B cell (primary cell): ENCODE results near the gene SCNM1. TPM values are rescaled to one million over a fixed set of nuclear protein-coding genes. Genes with fewer than 3 reads are reported as not detected.

ENCODE experiments used
- ATAC-seq: fragments of 200-7000 bp; cut with Tn5 transposase; one replicate; pipeline ENCODE4 v1.10.0; 2021; ENCODE audit warnings: low read depth, mild to moderate bottlenecking, moderate number of reproducible peaks, moderate library complexity
- CTCF ChIA-PET: fragments of 350-600 bp; sonication (Branson Sonifier 250); formaldehyde crosslinking; loops from one replicate; lab custom pipeline; 2021; ENCODE audit warnings: antibody characterized with exemption, inconsistent platforms; lab: Charles Lee
- POLR2A ChIA-PET: fragments of 350-600 bp; sonication (Branson Sonifier 250); formaldehyde crosslinking; loops from one replicate; lab custom pipeline; 2021; ENCODE audit warnings: antibody characterized with exemption; lab: Charles Lee
- DNase-seq: peaks from one replicate; pipeline ENCODE4 v3.0.0; 2013
- H2AFZ ChIP-seq: 2 replicates; pipeline ENCODE4 v1.6.1; 2012; ENCODE audit warnings: mild to moderate bottlenecking, low read depth, low read length; ENCODE audit not compliant: insufficient read depth, poor library complexity, severe bottlenecking
- H3K27ac ChIP-seq, 2 donors: 1 replicate in 1 of 2; 2 replicates in 1 of 2; pipeline ENCODE4 v1.5.1; 2012 to 2013; ENCODE audit warnings: low read length in 2 of 2, mild to moderate bottlenecking in 2 of 2, moderate library complexity in 1 of 2
- H3K27me3 ChIP-seq, 4 experiments: fragments of 200-600 bp in 1 of 4; sonication (generic) in 1 of 4; replicated peaks in 1 of 4; 1 replicate in 2 of 4; 2 replicates in 2 of 4; pipeline versions ENCODE4 v1.6.1 to v1.7.0; 2013 to 2016; ENCODE audit warnings: low read length in 3 of 4, mild to moderate bottlenecking in 2 of 4, mixed read lengths in 1 of 4, moderate library complexity in 1 of 4; ENCODE audit not compliant: insufficient read depth in 4 of 4, control insufficient read depth in 3 of 4; ENCODE audit errors: control extremely low read depth in 1 of 4
- H3K36me3 ChIP-seq, 2 experiments: replicated peaks in 1 of 2; 1 replicate in 1 of 2; 2 replicates in 1 of 2; pipeline versions ENCODE4 v1.6.1 to v1.7.1; 2013; ENCODE audit warnings: low read length in 1 of 2; ENCODE audit not compliant: insufficient read depth in 2 of 2, control insufficient read depth in 1 of 2; ENCODE audit errors: control extremely low read depth in 1 of 2, extremely low read depth in 1 of 2
- H3K4me1 ChIP-seq, 2 donors: fragments of 200-600 bp in 1 of 2; sonication (generic) in 1 of 2; 1 replicate in 1 of 2; 2 replicates in 1 of 2; pipeline versions ENCODE4 v1.5.1 to v1.6.1; 2013 to 2017; ENCODE audit warnings: low read length in 2 of 2; ENCODE audit not compliant: control insufficient read depth in 2 of 2, insufficient read depth in 2 of 2
- H3K4me2 ChIP-seq: replicated peaks from 2 replicates; pipeline ENCODE3; 2012; ENCODE audit warnings: mild to moderate bottlenecking, low read depth, low read length; ENCODE audit not compliant: poor library complexity, severe bottlenecking
- H3K4me3 ChIP-seq, 5 experiments: fragments of 200-600 bp in 1 of 5; sonication (generic) in 1 of 5; 1 replicate in 3 of 5; 2 replicates in 2 of 5; pipeline versions ENCODE4 v1.5.1 to v1.7.0; 2011 to 2016; ENCODE audit warnings: low read length in 4 of 5, mild to moderate bottlenecking in 4 of 5, low read depth in 2 of 5, control low read depth in 1 of 5, moderate library complexity in 1 of 5; ENCODE audit not compliant: insufficient read depth in 1 of 5; ENCODE audit errors: control extremely low read depth in 1 of 5, extremely low read depth in 1 of 5
- H3K79me2 ChIP-seq: fragments of 200-600 bp; sonication (generic); one replicate; pipeline ENCODE4 v1.6.0; 2016; ENCODE audit warnings: low read length; ENCODE audit not compliant: control insufficient read depth, insufficient read depth
- H3K9ac ChIP-seq: fragments of 200-600 bp; sonication (generic); 2 replicates; pipeline ENCODE4 v1.6.1; 2017; ENCODE audit warnings: mild to moderate bottlenecking, low read length, moderate library complexity
- H3K9me3 ChIP-seq, 3 donors: one replicate each; pipeline versions ENCODE4 v1.6.1 to v1.7.1; 2013; ENCODE audit warnings: low read length in 2 of 3; ENCODE audit not compliant: control insufficient read depth in 2 of 3, insufficient read depth in 1 of 3; ENCODE audit errors: control extremely low read depth in 1 of 3
- H4K20me1 ChIP-seq: 2 replicates; pipeline ENCODE4 v1.6.0; 2012; ENCODE audit warnings: mild to moderate bottlenecking, low read length; ENCODE audit not compliant: insufficient read depth, control insufficient read depth, poor library complexity, severe bottlenecking
- H3K27ac Mint-ChIP-seq: one replicate; pipeline ENCODE4 v1.8.0; 2021; ENCODE audit warnings: mixed read lengths
- H3K27me3 Mint-ChIP-seq: one replicate; pipeline ENCODE4 v1.8.0; 2021; ENCODE audit warnings: mixed read lengths
- H3K4me1 Mint-ChIP-seq: one replicate; pipeline ENCODE4 v1.8.0; 2021; ENCODE audit warnings: mixed read lengths
- H3K4me3 Mint-ChIP-seq: one replicate; pipeline ENCODE4 v1.8.0; 2021; ENCODE audit warnings: mixed read lengths
- H3K9me3 Mint-ChIP-seq: one replicate; pipeline ENCODE4 v1.8.0; 2022; ENCODE audit warnings: mixed read lengths; ENCODE audit not compliant: insufficient read depth
- CTCF ChIP-seq: fragments of 200-600 bp; IDR thresholded peaks from one replicate; pipeline ENCODE4 v1.8.0; 2022; ENCODE audit warnings: antibody characterized with exemption, mild to moderate bottlenecking
- EZH2 ChIP-seq: IDR thresholded peaks from 2 replicates; pipeline ENCODE4 v1.6.1; 2012; ENCODE audit warnings: borderline replicate concordance, low read depth, mild to moderate bottlenecking, moderate library complexity, low read length; ENCODE audit not compliant: insufficient read depth, poor library complexity, severe bottlenecking
- WGBS: methylation state at CpG from one replicate; pipeline ENCODE4 v1.1.5; 2013; ENCODE audit warnings: missing lambda C conversion rate; ENCODE audit not compliant: insufficient coverage; 5-methylcytosine and 5-hydroxymethylcytosine counted together
- intact Hi-C: fragments of 100-400 bp; cut with micrococcal nuclease; formaldehyde crosslinking; loops from one replicate; pipeline ENCODE4 v1.10.0; 2022
- polyA plus RNA-seq: library from polyadenylated mRNA; depleted of rRNA; stranded (reverse); fragments of >200 nt; gene quantifications from 2 replicates; pipeline ENCODE4 v1.2.3, GENCODE V29; 2012
- total RNA-seq, 2 donors: library from RNA; stranded (reverse); fragments of 120-200 nt in 1 of 2; gene quantifications; 1 replicate in 1 of 2; 2 replicates in 1 of 2; pipeline versions ENCODE4 v1.2.3 to v1.2.4, GENCODE V29; 2013 to 2022

Gene SCNM1
- total and polyA plus RNA-seq, 2 donors (not counting 1 experiment from before 2014, with no cell fraction given), result 46.5 to 53.6 TPM

DNA sequence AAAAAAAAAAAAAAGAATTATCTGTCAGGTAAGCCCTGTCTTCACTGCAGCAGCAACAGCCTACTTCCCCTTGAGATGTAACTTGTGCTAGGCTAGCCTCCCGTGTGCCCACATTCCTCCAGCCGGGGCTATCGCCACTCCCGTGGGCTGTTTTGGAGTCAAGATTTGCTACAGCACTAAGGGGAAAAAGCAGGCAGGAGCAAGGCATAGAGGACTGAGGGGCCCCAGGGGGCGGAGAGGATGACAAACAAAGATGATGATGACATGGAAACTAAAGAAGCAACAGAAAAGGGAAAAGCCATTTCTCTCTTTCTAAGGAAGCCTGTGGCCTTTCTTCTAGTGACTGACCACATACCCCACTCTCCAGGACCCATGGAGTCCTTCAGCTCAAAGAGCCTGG, 7.6 kb upstream of the SCNM1 start:
- ChIA-PET POLR2A (interaction anchor here (0.6 kb wide), 1 partner anchor 33 kb away, joined by 4 read pairs; no protein-coding TSS in a partner anchor), CTCF (interaction anchor here (0.7 to 9.6 kb wide), 8 partner anchors 9 to 286 kb away, joined by 3 to 227 read pairs (median 10); partner anchors contain the start of genes GABPB2 and TMOD4)
- ATAC-seq (no peak), DNase-seq (no peak)
- H3K9ac ChIP-seq, result peak overlapping the region; percentile 11
- Mint-ChIP-seq H3K4me3 (peak overlapping the region; percentile 99), H3K9me3 (no peaks in the 10 kb centered on the region), H3K27me3 (no peaks in the 10 kb centered on the region), H3K4me1 (peaks cover 47% of the 10 kb centered on the region), H3K27ac (peak overlapping the region; percentile 97)
- no peak overlapping the region for H2AFZ ChIP-seq
- H3K4me1 ChIP-seq, result peaks cover 30 to 38% of the 10 kb centered on the region in 2 donors
- 38% methylated on average over 4 of the region's 5 CpGs for WGBS
- H3K27ac ChIP-seq, result peak overlapping the region; percentile 7 to 79
- peaks cover 1 to 26% of the 10 kb centered on the region in 2 experiments for H3K36me3 ChIP-seq
- peaks cover 42% of the 10 kb centered on the region for H3K79me2 ChIP-seq
- peaks cover 10% of the 10 kb centered on the region for H4K20me1 ChIP-seq
- H3K4me2 ChIP-seq, result peak overlapping the region; percentile 86
- TF ChIP-seq CTCF (no peak), EZH2 (no peak)
- peak overlapping the region in 4 of 5 experiments; percentile 8 to 98 (median 22) for H3K4me3 ChIP-seq
- no peaks in the 10 kb centered on the region for H3K27me3 ChIP-seq
- no peaks in the 10 kb centered on the region for H3K9me3 ChIP-seq
- intact Hi-C loops, result no loop called here

GRCh38 chr1:151158751-151159251, 7.1 kb upstream of the SCNM1 start:
- Histone ChIP-seq H3K79me2 (peaks cover 42% of the 10 kb centered on the region), H3K27me3 (no peaks in the 10 kb centered on the region), H3K9me3 (no peaks in the 10 kb centered on the region), H2AFZ (no peak overlapping the region), H3K9ac (peak overlapping the region; percentile 4), H3K4me1 (peaks cover 30 to 38% of the 10 kb centered on the region in 2 donors), H4K20me1 (peaks cover 10% of the 10 kb centered on the region), H3K4me2 (peak overlapping the region; percentile 86), H3K4me3 (no peak overlapping the region), H3K27ac (peak overlapping the region in 1 of 2 donors; percentile 79), H3K36me3 (peaks cover 1 to 26% of the 10 kb centered on the region in 2 experiments)
- intact Hi-C loops, result no loop called here
- POLR2A ChIA-PET, result interaction anchor here (0.6 kb wide), 1 partner anchor 33 kb away, joined by 4 read pairs; no protein-coding TSS in a partner anchor
- no peaks in the 10 kb centered on the region for H3K9me3 Mint-ChIP-seq
- H3K27me3 Mint-ChIP-seq, result no peaks in the 10 kb centered on the region
- no peak for DNase-seq
- 91% methylated on average over 22 of the region's 22 CpGs for WGBS
- ATAC-seq, result no peak
- peak overlapping the region; percentile 99 for H3K4me3 Mint-ChIP-seq
- no peak for TF ChIP-seq CTCF
- TF ChIP-seq EZH2, result no peak
- H3K27ac Mint-ChIP-seq, result peak overlapping the region; percentile 97
- CTCF ChIA-PET, result interaction anchor here (1.5 to 9.6 kb wide), 5 partner anchors 9 to 134 kb away, joined by 4 to 227 read pairs (median 12); partner anchors contain the start of gene GABPB2
- H3K4me1 Mint-ChIP-seq, result peaks cover 47% of the 10 kb centered on the region
